OCI-LY1 (cell line): ENCODE data around the gene SLC4A2.

Source experiments
- H2AFZ ChIP-seq: fragments of 200-600 bp; sonication (generic), shearing (Covaris generic); 2 replicates; pipeline ENCODE4 v1.6.0; 2014; ENCODE audit warnings: antibody characterized with exemption, mild to moderate bottlenecking, low read length
- H3F3A ChIP-seq: fragments of 200-600 bp; sonication (generic), shearing (Covaris generic); 2 replicates; pipeline ENCODE4 v1.6.0; 2014; ENCODE audit warnings: mild to moderate bottlenecking, antibody characterized with exemption, low read length, moderate library complexity; ENCODE audit not compliant: insufficient read depth
- H3K27ac ChIP-seq: fragments of 200-600 bp; sonication (generic); 2 replicates; pipeline ENCODE4 v1.5.1; 2014; ENCODE audit warnings: low read length, mixed run types, mild to moderate bottlenecking, low read depth; ENCODE audit not compliant: poor library complexity, severe bottlenecking
- H3K27me3 ChIP-seq: fragments of 200-600 bp; sonication (generic); 2 replicates; pipeline ENCODE4 v1.6.0; 2014; ENCODE audit warnings: antibody characterized with exemption, mild to moderate bottlenecking, low read length, moderate library complexity; ENCODE audit not compliant: insufficient read depth
- H3K36me3 ChIP-seq: fragments of 200-600 bp; sonication (generic); 2 replicates; pipeline ENCODE4 v1.6.1; 2014; ENCODE audit warnings: mild to moderate bottlenecking, antibody characterized with exemption, low read length, moderate library complexity, mixed read lengths; ENCODE audit not compliant: insufficient read depth
- H3K4me1 ChIP-seq: fragments of 200-600 bp; sonication (generic); 2 replicates; pipeline ENCODE4 v1.5.1; 2014; ENCODE audit warnings: mild to moderate bottlenecking, low read length, moderate library complexity; ENCODE audit not compliant: insufficient read depth, severe bottlenecking
- H3K4me2 ChIP-seq: fragments of 200-600 bp; sonication (generic), shearing (Covaris generic); 2 replicates; pipeline ENCODE4 v1.6.1; 2014; ENCODE audit warnings: low read length
- H3K4me3 ChIP-seq: fragments of 200-600 bp; sonication (generic); 2 replicates; pipeline ENCODE4 v1.5.1; 2014; ENCODE audit warnings: low read length, low read depth, mild to moderate bottlenecking, mixed read lengths; ENCODE audit not compliant: poor library complexity, severe bottlenecking
- H3K79me2 ChIP-seq: fragments of 200-600 bp; shearing (Covaris generic); 2 replicates; pipeline ENCODE4 v1.6.1; 2016; ENCODE audit warnings: mixed run types, low read length, mixed read lengths; ENCODE audit not compliant: insufficient read depth
- H3K9ac ChIP-seq: fragments of 200-600 bp; sonication (generic), shearing (Covaris generic); 2 replicates; pipeline ENCODE4 v1.6.1; 2014; ENCODE audit warnings: mild to moderate bottlenecking, low read length, mixed read lengths
- H3K9me2 ChIP-seq: fragments of 200-600 bp; sonication (generic), shearing (Covaris generic); 2 replicates; pipeline ENCODE4 v1.6.1; 2014; ENCODE audit warnings: low read depth, mild to moderate bottlenecking, low read length, mixed read lengths
- H3K9me3 ChIP-seq: fragments of 200-600 bp; shearing (Covaris generic); 2 replicates; pipeline ENCODE4 v1.6.1; 2014; ENCODE audit warnings: low read length, mixed read lengths
- H4K20me1 ChIP-seq: fragments of 200-600 bp; sonication (generic), shearing (Covaris generic); 2 replicates; pipeline ENCODE4 v1.6.0; 2016; ENCODE audit warnings: mild to moderate bottlenecking, low read length; ENCODE audit not compliant: insufficient read depth
- CTCF ChIP-seq: fragments of 200-600 bp; sonication (generic), shearing (Covaris generic); IDR thresholded peaks from 2 replicates; pipeline ENCODE4 v1.5.1; 2017; ENCODE audit warnings: mild to moderate bottlenecking, antibody characterized with exemption, low read length, moderate library complexity, mixed read lengths
- EZH2 ChIP-seq: fragments of 200-600 bp; sonication (generic), shearing (Covaris generic); IDR thresholded peaks from 2 replicates; pipeline ENCODE4 v1.8.0; 2017; ENCODE audit warnings: borderline replicate concordance, mixed run types, mild to moderate bottlenecking, antibody characterized with exemption, low read length, moderate library complexity, mixed read lengths

The SLC4A2 gene

DNA sequence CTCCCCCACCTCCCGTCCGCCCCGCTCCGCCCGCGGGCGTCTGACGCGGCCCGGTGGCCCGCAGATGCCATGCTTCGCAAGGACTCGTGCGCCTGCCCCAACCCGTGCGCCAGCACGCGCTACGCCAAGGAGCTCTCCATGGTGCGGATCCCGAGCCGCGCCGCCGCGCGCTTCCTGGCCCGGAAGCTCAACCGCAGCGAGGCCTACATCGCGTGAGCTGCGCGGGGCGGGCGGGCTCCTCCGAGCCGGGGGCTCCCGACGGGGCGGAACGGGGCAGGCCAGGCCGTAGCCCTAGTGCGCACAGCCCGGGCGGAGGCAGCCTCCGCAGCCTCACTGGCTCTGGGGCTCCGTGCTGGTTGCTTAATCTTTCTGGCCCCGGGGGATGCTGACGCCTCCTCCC lies 8.3 kb upstream of the SLC4A2 start:
- Histone ChIP-seq H3K4me2 (peak overlapping the region; percentile 26; the same call in 1 of the 2 replicates), H2AFZ (no peak overlapping the region), H3K4me1 (no peaks in the 10 kb centered on the region), H3F3A (no peaks in the 10 kb centered on the region), H3K79me2 (no peaks in the 10 kb centered on the region), H3K9me2 (no peaks in the 10 kb centered on the region), H3K9me3 (no peaks in the 10 kb centered on the region), H3K27ac (no peak overlapping the region), H3K27me3 (peaks cover 9% of the 10 kb centered on the region; the same call in 1 of the 2 replicates), H3K9ac (no peak overlapping the region), H4K20me1 (no peaks in the 10 kb centered on the region), H3K4me3 (no peak overlapping the region), H3K36me3 (peaks cover 1% of the 10 kb centered on the region; the same call in 1 of the 2 replicates)
- TF ChIP-seq CTCF (no peak), EZH2 (no peak)

DNA sequence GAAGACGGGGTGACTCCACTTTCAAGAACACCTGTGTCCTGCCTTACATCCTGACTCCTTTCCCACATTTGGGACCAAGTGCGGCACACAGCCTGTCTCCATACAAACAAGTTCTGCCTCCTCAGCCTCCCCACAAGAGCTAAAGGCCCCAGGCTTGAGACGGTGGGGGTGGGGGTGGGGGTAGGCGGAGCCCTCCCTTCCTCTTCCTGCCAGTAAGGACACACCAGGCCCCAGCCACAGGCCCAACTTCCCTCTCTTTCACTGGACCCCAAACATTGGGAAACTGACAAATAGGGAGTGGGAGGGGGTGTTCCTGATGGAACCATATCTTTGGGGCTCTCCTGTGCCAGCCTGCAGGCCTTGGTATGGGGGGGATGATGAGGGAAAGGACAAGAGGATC lies 6.3 kb upstream of the SLC4A2 start:
- H3K4me1 ChIP-seq, result peaks cover 10% of the 10 kb centered on the region
- H3K9me2 ChIP-seq, result no peaks in the 10 kb centered on the region
- H3K4me3 ChIP-seq, result no peak overlapping the region

DNA sequence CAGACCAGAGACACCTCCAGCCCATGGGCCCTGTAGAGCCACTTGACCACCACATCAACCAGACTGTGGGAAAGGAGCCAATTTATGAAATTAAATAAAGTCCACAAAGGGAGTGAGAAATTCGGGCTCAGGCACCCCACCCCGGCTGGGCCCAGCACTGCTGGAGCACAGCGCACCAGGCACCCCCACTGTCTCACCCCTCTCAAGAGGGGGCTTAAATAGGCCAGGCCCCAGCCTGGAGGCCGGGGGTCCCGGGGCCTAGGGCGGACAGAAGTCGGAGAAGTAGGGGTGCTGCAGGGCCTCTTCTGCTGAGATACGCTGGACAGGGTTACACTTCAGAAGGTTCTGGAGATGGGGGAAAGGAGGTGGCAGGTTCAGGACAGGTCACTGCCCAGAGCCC lies 5.6 kb upstream of the SLC4A2 start:
- Histone ChIP-seq H3K9me3 (no peaks in the 10 kb centered on the region), H3F3A (0 out of 2 replicates have a peak, but pooled peaks cover 3% of the 10 kb centered on the region), H3K79me2 (no peaks in the 10 kb centered on the region), H3K27ac (no peak overlapping the region), H3K4me3 (no peak overlapping the region), H2AFZ (no peak overlapping the region), H4K20me1 (no peaks in the 10 kb centered on the region), H3K9ac (no peak overlapping the region), H3K27me3 (peaks cover 9% of the 10 kb centered on the region; the same call in 1 of the 2 replicates), H3K9me2 (no peaks in the 10 kb centered on the region), H3K36me3 (no peaks in the 10 kb centered on the region), H3K4me1 (peaks cover 16% of the 10 kb centered on the region), H3K4me2 (no peak overlapping the region)
- no peak for TF ChIP-seq EZH2
- TF ChIP-seq CTCF, result no peak

More for the DNA sequence above, 6.3 kb upstream of the SLC4A2 start:
- no peaks in the 10 kb centered on the region for H4K20me1 ChIP-seq
- H3K79me2 ChIP-seq, result no peaks in the 10 kb centered on the region
- no peak overlapping the region for H3K27ac ChIP-seq
- H3K27me3 ChIP-seq, result peaks cover 9% of the 10 kb centered on the region; the same call in 1 of the 2 replicates
- TF ChIP-seq EZH2 (no peak), CTCF (no peak)
- no peak overlapping the region for H3K9ac ChIP-seq
- H3K36me3 ChIP-seq, result no peaks in the 10 kb centered on the region
- no peak overlapping the region for H2AFZ ChIP-seq
- no peaks in the 10 kb centered on the region for H3F3A ChIP-seq
- no peaks in the 10 kb centered on the region for H3K9me3 ChIP-seq
- no peak overlapping the region for H3K4me2 ChIP-seq
